Measurements from ENCODE around the gene SMYD3. TPM values are rescaled to one million over a fixed set of nuclear protein-coding genes. Genes with fewer than 3 reads are reported as not detected.
A peak's percentile ranks its signal among the peaks of the same experiment; 100 is the strongest.

Gene SMYD3
- total and polyA plus RNA-seq, 12 donors: 13.5 to 78.2 (median 26.8) TPM

DNA sequence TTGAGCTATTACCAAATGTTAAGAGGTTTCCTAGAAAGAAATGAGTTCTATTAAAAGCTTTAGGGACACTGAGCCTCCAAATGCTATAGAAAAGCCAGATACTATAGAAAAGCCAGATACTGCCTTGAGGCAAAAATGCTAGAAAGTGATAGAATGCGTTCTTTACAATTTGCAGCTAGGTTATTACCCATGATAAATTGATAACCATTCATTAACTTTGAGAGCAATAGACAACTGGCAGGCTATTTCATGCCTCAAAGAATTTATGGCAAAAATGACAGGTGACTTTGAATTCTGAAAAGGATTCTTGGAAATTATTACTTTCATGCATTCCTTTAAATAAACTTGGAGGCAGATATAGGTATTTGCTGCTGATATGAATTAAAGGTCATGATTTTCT, 51.6 kb downstream of the SMYD3 start:
- TF ChIP-seq, protein P1, sequence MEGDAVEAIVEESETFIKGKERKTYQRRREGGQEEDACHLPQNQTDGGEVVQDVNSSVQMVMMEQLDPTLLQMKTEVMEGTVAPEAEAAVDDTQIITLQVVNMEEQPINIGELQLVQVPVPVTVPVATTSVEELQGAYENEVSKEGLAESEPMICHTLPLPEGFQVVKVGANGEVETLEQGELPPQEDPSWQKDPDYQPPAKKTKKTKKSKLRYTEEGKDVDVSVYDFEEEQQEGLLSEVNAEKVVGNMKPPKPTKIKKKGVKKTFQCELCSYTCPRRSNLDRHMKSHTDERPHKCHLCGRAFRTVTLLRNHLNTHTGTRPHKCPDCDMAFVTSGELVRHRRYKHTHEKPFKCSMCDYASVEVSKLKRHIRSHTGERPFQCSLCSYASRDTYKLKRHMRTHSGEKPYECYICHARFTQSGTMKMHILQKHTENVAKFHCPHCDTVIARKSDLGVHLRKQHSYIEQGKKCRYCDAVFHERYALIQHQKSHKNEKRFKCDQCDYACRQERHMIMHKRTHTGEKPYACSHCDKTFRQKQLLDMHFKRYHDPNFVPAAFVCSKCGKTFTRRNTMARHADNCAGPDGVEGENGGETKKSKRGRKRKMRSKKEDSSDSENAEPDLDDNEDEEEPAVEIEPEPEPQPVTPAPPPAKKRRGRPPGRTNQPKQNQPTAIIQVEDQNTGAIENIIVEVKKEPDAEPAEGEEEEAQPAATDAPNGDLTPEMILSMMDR (IDR thresholded peaks at IDR 0.05): no peak
- no peak for TF ChIP-seq POLR2A (IDR thresholded peaks at IDR 0.05)
- Histone ChIP-seq H3K4me3 (no peak overlapping the region), H3K27me3 (no peaks in the 10 kb centered on the region), H3K4me1 (replicated peaks in 1 of 2) (no peaks in the 10 kb centered on the region), H3K27ac (no peak overlapping the region), H3K36me3 (replicated peaks in 1 of 2) (no peaks in the 10 kb centered on the region), H3K9me3 (replicated peaks in 1 of 3) (no peaks in the 10 kb centered on the region)
- WGBS, 4 donors: 82 to 96% (median 87%) methylated on average over 1 of the region's 1 CpG
- DNase-seq: no peak
- intact Hi-C loops (cut with DNase I): loop anchor here in 1 of 2 donors (10.0 kb wide), 1 partner anchor 1301 kb away; the partner anchor contains the start of gene KIF26B

DNA sequence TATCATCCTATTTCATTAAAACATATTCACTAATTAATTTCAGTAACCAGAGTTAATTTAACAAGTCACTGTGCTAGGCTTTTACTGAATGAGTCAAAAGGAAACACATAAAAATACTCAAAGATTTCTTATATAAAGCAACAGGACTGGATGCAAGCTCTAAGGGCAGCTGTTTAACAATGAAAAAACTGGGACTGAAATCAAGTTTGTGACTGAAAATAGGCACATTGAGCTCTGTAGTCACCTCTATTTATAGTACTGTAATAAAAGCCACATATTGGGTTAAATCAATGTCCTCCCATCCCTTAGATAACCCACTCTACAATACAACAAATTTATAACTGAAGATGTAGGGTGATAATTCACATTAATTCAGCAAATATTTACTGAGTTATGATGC, 52.4 kb downstream of the SMYD3 start:
- Histone ChIP-seq H3K9me3 (replicated peaks in 1 of 3) (no peaks in the 10 kb centered on the region), H3K4me3 (no peak overlapping the region), H3K4me1 (replicated peaks in 1 of 2) (no peaks in the 10 kb centered on the region), H3K27me3 (no peaks in the 10 kb centered on the region), H3K27ac (no peak overlapping the region), H3K36me3 (replicated peaks in 1 of 2) (no peaks in the 10 kb centered on the region)
- no peak for TF ChIP-seq POLR2A (IDR thresholded peaks at IDR 0.05)
- TF ChIP-seq, protein P1 (IDR thresholded peaks at IDR 0.05): no peak
- intact Hi-C loops (cut with DNase I): loop anchor here in 1 of 2 donors (10.0 kb wide), 1 partner anchor 1300 kb away; the partner anchor contains the start of gene KIF26B
- no peak for DNase-seq

DNA sequence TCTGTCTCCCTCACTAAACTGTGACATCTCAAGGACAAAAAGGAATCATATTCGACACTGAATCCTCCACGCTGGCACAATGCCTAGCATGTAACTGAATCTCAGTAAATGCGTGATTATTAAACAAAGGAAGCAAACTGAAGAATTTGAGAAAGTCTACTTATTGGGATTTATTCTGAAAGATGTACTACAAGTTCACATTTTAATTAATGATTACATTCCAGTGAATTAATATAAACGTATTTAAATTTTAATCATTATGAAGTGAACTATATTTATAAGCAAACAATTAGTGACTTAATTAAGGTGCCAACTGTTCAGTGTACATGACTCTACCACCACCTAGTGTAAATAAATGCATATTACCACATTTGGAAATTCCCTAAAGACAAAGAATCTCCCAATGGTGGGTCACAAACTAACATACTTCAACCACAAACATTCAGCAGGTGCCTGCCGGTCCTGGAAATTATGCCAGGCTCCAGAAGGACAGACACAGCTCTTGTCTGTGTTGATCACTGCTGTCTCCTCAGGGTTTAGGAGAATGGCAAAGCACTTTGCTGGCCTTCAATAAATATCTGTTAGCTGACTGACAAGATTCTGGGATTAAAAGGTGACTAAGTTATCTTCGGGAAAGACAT, 56.3 kb downstream of the SMYD3 start:
- H3K36me3 ChIP-seq (replicated peaks in 1 of 2): no peaks in the 10 kb centered on the region
- TF ChIP-seq, protein P1 (IDR thresholded peaks at IDR 0.05): peak; percentile 61 to 89 (median 82)
- TF ChIP-seq POLR2A (IDR thresholded peaks at IDR 0.05): no peak
- no peak overlapping the region for H3K27ac ChIP-seq
- DNase-seq: peak in 2 of 7 donors; percentile 20 to 33
- intact Hi-C loops (cut with DNase I): loop anchor here in 1 of 2 donors (10.0 kb wide), 1 partner anchor 1296 kb away; the partner anchor contains the start of gene KIF26B
- no peaks in the 10 kb centered on the region for H3K4me1 ChIP-seq (replicated peaks in 1 of 2)
- no peaks in the 10 kb centered on the region for H3K27me3 ChIP-seq
- 29 to 41% (median 39%) methylated on average over 5 to 6 of the region's 6 CpGs for WGBS, 4 donors
- no peak overlapping the region for H3K4me3 ChIP-seq
- H3K9me3 ChIP-seq (replicated peaks in 1 of 3): no peaks in the 10 kb centered on the region

DNA sequence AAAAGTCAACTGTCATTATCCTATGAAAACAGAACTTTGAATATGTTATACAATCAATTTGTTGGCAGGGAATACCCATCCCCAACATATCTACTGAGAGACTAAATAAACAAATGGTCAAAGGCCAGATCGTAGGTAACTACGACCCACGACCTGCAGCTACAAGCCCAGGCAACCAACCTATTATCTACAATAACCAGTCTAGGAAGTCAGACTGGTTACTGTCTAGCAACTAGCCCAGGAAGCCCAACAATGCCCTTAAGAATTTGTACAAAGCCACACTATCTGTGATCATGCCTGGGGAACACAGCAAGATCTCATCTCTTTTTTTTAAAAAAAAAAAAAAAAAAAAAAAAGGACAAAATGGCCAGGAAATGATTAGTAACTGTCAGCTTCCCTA, 58.7 kb downstream of the SMYD3 start:
- TF ChIP-seq, protein P1 (IDR thresholded peaks at IDR 0.05): no peak
- TF ChIP-seq POLR2A (IDR thresholded peaks at IDR 0.05): no peak
- H3K27me3 ChIP-seq: no peaks in the 10 kb centered on the region
- H3K36me3 ChIP-seq (replicated peaks in 1 of 2): no peaks in the 10 kb centered on the region
- no peaks in the 10 kb centered on the region for H3K9me3 ChIP-seq (replicated peaks in 1 of 3)
- no peak overlapping the region for H3K27ac ChIP-seq
- intact Hi-C loops (cut with DNase I): loop anchor here in 1 of 2 donors (5.0 kb wide), 1 partner anchor 436 kb away; no protein-coding TSS in a partner anchor
- no peaks in the 10 kb centered on the region for H3K4me1 ChIP-seq (replicated peaks in 1 of 2)
- 82 to 98% (median 97%) methylated on average over 3 of the region's 3 CpGs for WGBS, 4 donors
- no peak overlapping the region for H3K4me3 ChIP-seq
- no peak for DNase-seq

Measured in adrenal gland (tissue), 12 donors.